Esophagus (tissue), 2 donors: ENCODE measurements around the gene FAM24A. TPM values are rescaled to one million over a fixed set of nuclear protein-coding genes. Genes with fewer than 3 reads are reported as not detected.
"Not testable (repeated sequence)": the region's sequence is repeated elsewhere in the genome, so short reads cannot be mapped to it uniquely, and the experiment has no call there.

Experiments
- H3K27ac ChIP-seq, 2 donors: one replicate each; pipeline ENCODE4 v1.5.1; 2013; ENCODE audit warnings: low read depth in 2 of 2, mild to moderate bottlenecking in 2 of 2, inconsistent platforms in 1 of 2, low read length in 1 of 2, moderate library complexity in 1 of 2
- H3K27me3 ChIP-seq, 2 donors: one replicate each; pipeline ENCODE4 v1.6.1; 2013; ENCODE audit warnings: low read length in 2 of 2, control low read depth in 1 of 2, mild to moderate bottlenecking in 1 of 2; ENCODE audit not compliant: insufficient read depth in 2 of 2, control insufficient read depth in 1 of 2
- H3K36me3 ChIP-seq, 2 donors: one replicate each; pipeline ENCODE4 v1.6.1; 2013; ENCODE audit warnings: low read length in 1 of 2; ENCODE audit not compliant: control insufficient read depth in 2 of 2, insufficient read depth in 2 of 2
- H3K4me1 ChIP-seq, 2 donors: one replicate each; pipeline ENCODE4 v1.6.1; 2013; ENCODE audit warnings: low read length in 1 of 2; ENCODE audit not compliant: control insufficient read depth in 2 of 2, insufficient read depth in 2 of 2
- H3K4me3 ChIP-seq, 2 donors: one replicate each; pipeline ENCODE4 v1.5.1; 2013; ENCODE audit warnings: low read length in 2 of 2, mild to moderate bottlenecking in 2 of 2, low read depth in 1 of 2, moderate library complexity in 1 of 2
- H3K9me3 ChIP-seq, 2 donors: one replicate each; pipeline ENCODE4 v1.6.1; 2013; ENCODE audit warnings: mild to moderate bottlenecking in 2 of 2, low read depth in 1 of 2, low read length in 1 of 2, moderate library complexity in 1 of 2; ENCODE audit not compliant: control insufficient read depth in 2 of 2, insufficient read depth in 1 of 2
- WGBS, 2 donors: extraction: QIAGEN DNeasy Blood & Tissue Kit; methylation state at CpG; one replicate each; pipeline ENCODE4 v1.1.7; 2013; 5-methylcytosine and 5-hydroxymethylcytosine counted together
- polyA plus RNA-seq, 2 donors: library from polyadenylated mRNA; stranded (reverse); fragments of 200-250 nt; gene quantifications; one replicate each; pipeline ENCODE4 v1.2.3, GENCODE V29; 2013
- donor health status: healthy with polysubstance abuse.
- donor health status: Bipolar disorder and iron deficiency.

The FAM24A gene
- polyA plus RNA-seq, 2 donors = not detected

GRCh38 chr10:122876467-122876855, 33.9 kb upstream of the FAM24A start:
- Histone ChIP-seq H3K27me3 (no peaks in the 10 kb centered on the region), H3K4me1 (peaks cover 0 to 6% of the 10 kb centered on the region in 2 donors), H3K36me3 (no peaks in the 10 kb centered on the region), H3K27ac (no peak overlapping the region), H3K9me3 (no peaks in the 10 kb centered on the region), H3K4me3 (no peak overlapping the region)
- WGBS, 2 donors = 89 to 96% methylated on average over 1 of the region's 1 CpG

- 71 to 86% methylated on average over 1 of the region's 1 CpG for WGBS, 2 donors
- no peak overlapping the region for H3K27ac ChIP-seq
- H3K4me3 ChIP-seq = no peak overlapping the region
- H3K9me3 ChIP-seq = no peaks in the 10 kb centered on the region
- H3K27me3 ChIP-seq = no peaks in the 10 kb centered on the region
- no peaks in the 10 kb centered on the region for H3K36me3 ChIP-seq
- peaks cover 0 to 6% of the 10 kb centered on the region in 2 donors for H3K4me1 ChIP-seq
Measured at GRCh38 chr10:122877264-122877663, 33.1 kb upstream of the FAM24A start.

GRCh38 chr10:122878799-122879338, 31.5 kb upstream of the FAM24A start:
- H3K4me3 ChIP-seq = peak overlapping the region; percentile 68 to 70
- H3K9me3 ChIP-seq = no peaks in the 10 kb centered on the region
- peak overlapping the region; percentile 8 to 57 for H3K27ac ChIP-seq
- H3K27me3 ChIP-seq = no peaks in the 10 kb centered on the region
- H3K4me1 ChIP-seq = peaks cover 0 to 6% of the 10 kb centered on the region in 2 donors
- no peaks in the 10 kb centered on the region for H3K36me3 ChIP-seq
- WGBS, 2 donors = 43 to 49% methylated on average over 14 of the region's 14 CpGs

GRCh38 chr10:122879339-122880273, 30.8 kb upstream of the FAM24A start, which contains the start of gene FAM24B:
Gene FAM24B (minus strand): TSS chr10:122879581. CDS start chr10:122850515, 29,066 bp downstream.
- peak within 1 kb of the TSS; percentile 53 to 61 for H3K27ac ChIP-seq
- peaks cover 0 to 6% of the 10 kb centered on the region in 2 donors for H3K4me1 ChIP-seq
- H3K4me3 ChIP-seq = peak within 1 kb of the TSS; percentile 68 to 70
- H3K27me3 ChIP-seq = no peaks in the 10 kb centered on the region
- no peaks in the 10 kb centered on the region for H3K36me3 ChIP-seq
- H3K9me3 ChIP-seq = no peaks in the 10 kb centered on the region
- WGBS, 2 donors = 3 to 4% methylated on average over 91 to 95 of the region's 95 CpGs

- Histone ChIP-seq H3K4me3 (no peak overlapping the region), H3K27ac (no peak overlapping the region), H3K27me3 (no peaks in the 10 kb centered on the region), H3K9me3 (no peaks in the 10 kb centered on the region), H3K36me3 (no peaks in the 10 kb centered on the region), H3K4me1 (peaks cover 0 to 6% of the 10 kb centered on the region in 2 donors)
Measured at GRCh38 chr10:122882766-122883165, 27.6 kb upstream of the FAM24A start.

GRCh38 chr10:122884166-122884565, 26.2 kb upstream of the FAM24A start:
- Histone ChIP-seq H3K27me3 (no peaks in the 10 kb centered on the region), H3K4me1 (peaks cover 0 to 6% of the 10 kb centered on the region in 2 donors), H3K27ac (no peak overlapping the region), H3K4me3 (no peak overlapping the region), H3K9me3 (no peaks in the 10 kb centered on the region), H3K36me3 (no peaks in the 10 kb centered on the region)
- 93 to 95% methylated on average over 1 of the region's 1 CpG for WGBS, 2 donors

GRCh38 chr10:122894261-122894944, 16.0 kb upstream of the FAM24A start:
- no peaks in the 10 kb centered on the region for H3K9me3 ChIP-seq
- no peak overlapping the region for H3K27ac ChIP-seq
- WGBS, 2 donors = 86 to 92% methylated on average over 5 of the region's 5 CpGs
- H3K27me3 ChIP-seq = no peaks in the 10 kb centered on the region
- H3K4me1 ChIP-seq = no peaks in the 10 kb centered on the region
- H3K36me3 ChIP-seq = no peaks in the 10 kb centered on the region
- H3K4me3 ChIP-seq = no peak overlapping the region

GRCh38 chr10:122903861-122904260, 6.5 kb upstream of the FAM24A start:
- not testable (repeated sequence) for H3K4me3 ChIP-seq, H3K9me3 ChIP-seq, H3K27ac ChIP-seq, H3K27me3 ChIP-seq, H3K36me3 ChIP-seq, H3K4me1 ChIP-seq
- 75 to 79% methylated on average over 4 of the region's 4 CpGs for WGBS, 2 donors

- H3K9me3 ChIP-seq = no peaks in the 10 kb centered on the region
- 25 to 30% methylated on average over 5 of the region's 5 CpGs for WGBS, 2 donors
- H3K4me1 ChIP-seq = no peaks in the 10 kb centered on the region
- no peaks in the 10 kb centered on the region for H3K36me3 ChIP-seq
- no peaks in the 10 kb centered on the region for H3K27me3 ChIP-seq
- no peak overlapping the region for H3K27ac ChIP-seq
- no peak overlapping the region for H3K4me3 ChIP-seq
Measured at GRCh38 chr10:122911889-122912484, 1.6 kb downstream of the FAM24A start.
